Measurements from ENCODE around the gene ACOT8. TPM values are rescaled to one million over a fixed set of nuclear protein-coding genes. Genes with fewer than 3 reads are reported as not detected.
"Not testable (repeated sequence)": the region's sequence is repeated elsewhere in the genome, so short reads cannot be mapped to it uniquely, and the experiment has no call there.

The ACOT8 gene
- total RNA-seq, 4 donors from 2014 or later = 32.3 to 66.2 (median 41.4) TPM

GRCh38 chr20:45798935-45799642, 58.1 kb downstream of the ACOT8 start:
- peaks cover 28 to 32% of the 10 kb centered on the region in 2 donors for H3K4me1 ChIP-seq
- H3K9me3 ChIP-seq = no peaks in the 10 kb centered on the region
- no peaks in the 10 kb centered on the region for H3K27me3 ChIP-seq
- peak; percentile 34 to 56 for ATAC-seq
- peak overlapping the region; percentile 73 to 80 (median 76) for H3K27ac ChIP-seq
- TF ChIP-seq POLR2A (IDR thresholded peaks at IDR 0.05) = no peak
- TF ChIP-seq, protein P1, sequence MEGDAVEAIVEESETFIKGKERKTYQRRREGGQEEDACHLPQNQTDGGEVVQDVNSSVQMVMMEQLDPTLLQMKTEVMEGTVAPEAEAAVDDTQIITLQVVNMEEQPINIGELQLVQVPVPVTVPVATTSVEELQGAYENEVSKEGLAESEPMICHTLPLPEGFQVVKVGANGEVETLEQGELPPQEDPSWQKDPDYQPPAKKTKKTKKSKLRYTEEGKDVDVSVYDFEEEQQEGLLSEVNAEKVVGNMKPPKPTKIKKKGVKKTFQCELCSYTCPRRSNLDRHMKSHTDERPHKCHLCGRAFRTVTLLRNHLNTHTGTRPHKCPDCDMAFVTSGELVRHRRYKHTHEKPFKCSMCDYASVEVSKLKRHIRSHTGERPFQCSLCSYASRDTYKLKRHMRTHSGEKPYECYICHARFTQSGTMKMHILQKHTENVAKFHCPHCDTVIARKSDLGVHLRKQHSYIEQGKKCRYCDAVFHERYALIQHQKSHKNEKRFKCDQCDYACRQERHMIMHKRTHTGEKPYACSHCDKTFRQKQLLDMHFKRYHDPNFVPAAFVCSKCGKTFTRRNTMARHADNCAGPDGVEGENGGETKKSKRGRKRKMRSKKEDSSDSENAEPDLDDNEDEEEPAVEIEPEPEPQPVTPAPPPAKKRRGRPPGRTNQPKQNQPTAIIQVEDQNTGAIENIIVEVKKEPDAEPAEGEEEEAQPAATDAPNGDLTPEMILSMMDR (IDR thresholded peaks at IDR 0.05 in 4 of 5, conservative IDR thresholded peaks at IDR 0.05 in 1 of 5) = peak; percentile 53 to 70 (median 64)
- no peak overlapping the region for H3K4me3 ChIP-seq
- intact Hi-C loops (cut with DNase I; ENCODE audit: low total_unique reads) (loop anchor here (1.0 to 10.0 kb wide), 5 partner anchors 34 to 1074 kb away; partner anchors contain the start of genes ACOT8, SNX21 and ZSWIM3), in situ Hi-C loops (cut with MboI; ENCODE audit: low sequenced_read_pairs in 4 of 4) (loop anchor here in 1 of 4 donors (10.0 kb wide), 2 partner anchors 86 to 166 kb away; partner anchors contain the start of genes SPATA25 and ZSWIM1)
- peak; percentile 51 to 67 for DNase-seq
- peaks cover 3 to 49% of the 10 kb centered on the region in 2 donors for H3K36me3 ChIP-seq

GRCh38 chr20:45797955-45798354, 59.2 kb downstream of the ACOT8 start:
- in situ Hi-C loops (cut with MboI; ENCODE audit: low sequenced_read_pairs in 4 of 4) = loop anchor here in 1 of 4 donors (10.0 kb wide), 2 partner anchors 87 to 167 kb away; partner anchors contain the start of genes SPATA25 and ZSWIM1
- DNase-seq, ATAC-seq, H3K4me3 ChIP-seq, H3K27me3 ChIP-seq, H3K9me3 ChIP-seq: not testable (repeated sequence)
- intact Hi-C loops (cut with DNase I; ENCODE audit: low total_unique reads) = loop anchor here (2.0 to 10.0 kb wide), 6 partner anchors 29 to 1073 kb away; partner anchors contain the start of genes ACOT8, SNX21, TNNC2 and ZSWIM3
- Histone ChIP-seq H3K27ac (peak overlapping the region; percentile 73 to 80 (median 76)), H3K4me1 (peaks cover 35 to 36% of the 10 kb centered on the region in 2 donors), H3K36me3 (peaks cover 3 to 44% of the 10 kb centered on the region in 2 donors)

GRCh38 chr20:45797510-45797909, 59.7 kb downstream of the ACOT8 start:
- H3K27me3 ChIP-seq, H3K4me3 ChIP-seq, DNase-seq, ATAC-seq, H3K9me3 ChIP-seq: not testable (repeated sequence)
- H3K4me1 ChIP-seq = peaks cover 39 to 40% of the 10 kb centered on the region in 2 donors
- intact Hi-C loops (cut with DNase I; ENCODE audit: low total_unique reads) = loop anchor here (2.0 to 10.0 kb wide), 4 partner anchors 29 to 1073 kb away; partner anchors contain the start of gene TNNC2
- H3K36me3 ChIP-seq = peaks cover 3 to 40% of the 10 kb centered on the region in 2 donors
- peak overlapping the region; percentile 94 to 100 (median 97) for H3K27ac ChIP-seq
- in situ Hi-C loops (cut with MboI; ENCODE audit: low sequenced_read_pairs in 4 of 4) = loop anchor here in 1 of 4 donors (10.0 kb wide), 2 partner anchors 87 to 167 kb away; partner anchors contain the start of genes SPATA25 and ZSWIM1

GRCh38 chr20:45796337-45797065, 60.7 kb downstream of the ACOT8 start:
- Histone ChIP-seq H3K27me3 (no peaks in the 10 kb centered on the region), H3K4me1 (peaks cover 39 to 42% of the 10 kb centered on the region in 2 donors), H3K36me3 (peaks cover 0 to 30% of the 10 kb centered on the region in 2 donors), H3K4me3 (peak overlapping the region in 3 of 4 donors; percentile 22 to 34 (median 27)), H3K27ac (peak overlapping the region; percentile 94 to 100 (median 97)), H3K9me3 (no peaks in the 10 kb centered on the region)
- in situ Hi-C loops (cut with MboI; ENCODE audit: low sequenced_read_pairs in 4 of 4) (loop anchor here in 1 of 4 donors (10.0 kb wide), 2 partner anchors 88 to 168 kb away; partner anchors contain the start of genes SPATA25 and ZSWIM1), intact Hi-C loops (cut with DNase I; ENCODE audit: low total_unique reads) (loop anchor here (2.0 to 10.0 kb wide), 4 partner anchors 30 to 1072 kb away; partner anchors contain the start of gene TNNC2)
- TF ChIP-seq, protein P1 (IDR thresholded peaks at IDR 0.05 in 4 of 5, conservative IDR thresholded peaks at IDR 0.05 in 1 of 5) = no peak
- TF ChIP-seq POLR2A (IDR thresholded peaks at IDR 0.05) = peak; percentile 38 to 63
- peak; percentile 89 to 92 for ATAC-seq
- peak; percentile 82 to 84 for DNase-seq
